Upper lobe of left lung (tissue), 4 donors: Measurements from ENCODE around the gene FLT1.

Experiments used
- CTCF ChIP-seq, 6 experiments: fragments of 450-650 bp in 4 of 6; fragments of 200-600 bp in 2 of 6; sonication (generic) in 2 of 6; IDR thresholded peaks; one replicate each; pipeline ENCODE4 v1.5.1; 2016 to 2019; ENCODE audit warnings: antibody characterized with exemption in 6 of 6
- POLR2A ChIP-seq, 4 donors: fragments of 450-650 bp; IDR thresholded peaks; one replicate each; pipeline ENCODE4 v1.5.1; 2016 to 2017; ENCODE audit warnings: antibody characterized with exemption in 4 of 4, mild to moderate bottlenecking in 2 of 4
- POLR2AphosphoS5 ChIP-seq, 2 donors: sonication (generic); formaldehyde crosslinking; IDR thresholded peaks; one replicate each; pipeline ENCODE4 v1.5.1; 2017; ENCODE audit warnings: antibody characterized with exemption in 2 of 2

GRCh38 chr13:28467034-28467433 lies 27.9 kb downstream of the FLT1 start:
- TF ChIP-seq CTCF (IDR thresholded peaks at IDR 0.05) (no peak), POLR2AphosphoS5 (IDR thresholded peaks at IDR 0.05) (no peak), POLR2A (IDR thresholded peaks at IDR 0.05) (no peak)
